Cardiac fibroblast (primary cell): ENCODE data around the gene PRPF4.
A peak's percentile ranks its signal among the peaks of the same experiment; 100 is the strongest.

Experiments
- DNase-seq, 2 donors: peaks; one replicate each; pipeline versions ENCODE4 v3.0.0 to v3.0.0-alpha.2; 2010; ENCODE audit warnings: low read depth in 2 of 2
- H3K4me3 ChIP-seq, 2 donors: replicated peaks in 1 of 2; 1 replicate in 1 of 2; 2 replicates in 1 of 2; pipeline ENCODE4 v1.5.1; 2011; ENCODE audit warnings: low read depth in 2 of 2, low read length in 2 of 2, mild to moderate bottlenecking in 2 of 2, moderate library complexity in 1 of 2
- TF ChIP-seq, protein P1 (sequence below): IDR thresholded peaks from one replicate; pipeline ENCODE4 v1.5.1; 2011; ENCODE audit warnings: low read depth, mild to moderate bottlenecking, low read length, inconsistent platforms

The PRPF4 gene

DNA sequence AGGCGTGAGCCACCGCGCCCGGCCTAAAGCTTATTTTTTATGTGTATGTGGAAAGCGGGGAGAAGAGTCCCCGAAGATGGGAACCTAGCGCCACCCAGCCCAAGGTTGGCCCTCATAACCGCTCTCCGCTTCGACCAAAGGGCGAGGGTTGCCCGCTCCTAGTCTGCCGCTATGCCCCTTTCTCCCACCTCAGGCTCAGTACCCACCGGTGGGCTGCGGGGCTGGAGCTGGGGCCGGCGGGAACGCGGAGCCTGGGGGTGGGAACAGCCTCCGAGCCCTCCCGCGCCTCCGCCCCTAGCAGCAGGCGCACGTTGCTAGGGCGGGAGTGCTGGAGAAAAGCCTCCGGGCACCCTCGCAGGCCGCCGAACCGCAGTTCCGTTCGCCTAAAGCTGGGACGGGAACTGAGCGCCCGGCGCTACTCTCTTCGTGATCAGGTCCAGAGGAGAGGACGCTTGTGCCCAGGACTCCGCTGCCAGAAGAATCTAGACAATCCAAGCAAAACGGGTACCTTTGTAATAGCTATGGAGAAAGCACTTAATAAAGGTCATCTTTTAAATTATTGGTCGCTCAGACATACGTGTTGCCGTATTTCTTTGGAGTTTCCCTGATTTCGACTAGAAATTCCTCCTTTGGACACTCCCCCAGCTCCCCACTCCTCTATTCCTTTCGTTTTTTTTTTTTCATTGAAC, 64.7 kb downstream of the PRPF4 start, which contains the start of gene WDR31:
TSS of gene WDR31 (minus strand) at position 265 of the 689 bp plus-strand sequence. CDS start 8,253 bp downstream, outside the sequence.
- DNase-seq, result peak; percentile 93 to 95

DNA sequence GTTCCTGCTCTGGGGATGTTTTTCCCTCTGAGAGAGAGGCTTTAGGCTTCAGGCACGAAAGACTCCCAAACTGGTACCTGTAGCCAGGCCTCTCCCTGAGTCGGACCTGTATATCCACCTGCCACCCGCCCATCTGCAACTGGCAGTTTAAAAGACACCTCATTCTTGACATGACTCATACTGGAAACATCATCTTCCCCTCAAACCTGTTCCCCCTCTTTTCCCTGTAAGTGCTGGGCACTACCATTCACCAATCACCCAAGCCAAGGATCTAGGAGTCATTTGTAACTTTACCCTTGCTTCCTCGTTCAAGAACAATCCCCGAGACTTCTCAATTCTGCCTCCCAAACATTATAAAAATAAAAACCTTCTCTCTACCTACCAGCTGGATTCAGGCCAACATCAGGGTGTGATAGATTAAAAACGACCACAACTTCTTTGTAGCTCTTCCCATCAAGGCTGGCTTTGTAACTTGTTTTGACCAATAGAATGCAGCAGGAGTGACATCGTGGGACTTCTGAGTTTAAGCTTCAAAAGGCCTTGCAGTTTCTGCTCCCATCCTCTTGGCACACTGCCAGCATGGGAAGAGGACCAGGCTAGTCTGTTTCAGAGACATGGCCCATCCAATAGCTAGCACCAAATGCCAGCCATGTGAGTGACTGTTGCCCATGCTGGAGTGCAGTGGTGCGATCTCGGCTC, 66.4 kb downstream of the PRPF4 start:
- no peak overlapping the region for H3K4me3 ChIP-seq
- TF ChIP-seq, protein P1, sequence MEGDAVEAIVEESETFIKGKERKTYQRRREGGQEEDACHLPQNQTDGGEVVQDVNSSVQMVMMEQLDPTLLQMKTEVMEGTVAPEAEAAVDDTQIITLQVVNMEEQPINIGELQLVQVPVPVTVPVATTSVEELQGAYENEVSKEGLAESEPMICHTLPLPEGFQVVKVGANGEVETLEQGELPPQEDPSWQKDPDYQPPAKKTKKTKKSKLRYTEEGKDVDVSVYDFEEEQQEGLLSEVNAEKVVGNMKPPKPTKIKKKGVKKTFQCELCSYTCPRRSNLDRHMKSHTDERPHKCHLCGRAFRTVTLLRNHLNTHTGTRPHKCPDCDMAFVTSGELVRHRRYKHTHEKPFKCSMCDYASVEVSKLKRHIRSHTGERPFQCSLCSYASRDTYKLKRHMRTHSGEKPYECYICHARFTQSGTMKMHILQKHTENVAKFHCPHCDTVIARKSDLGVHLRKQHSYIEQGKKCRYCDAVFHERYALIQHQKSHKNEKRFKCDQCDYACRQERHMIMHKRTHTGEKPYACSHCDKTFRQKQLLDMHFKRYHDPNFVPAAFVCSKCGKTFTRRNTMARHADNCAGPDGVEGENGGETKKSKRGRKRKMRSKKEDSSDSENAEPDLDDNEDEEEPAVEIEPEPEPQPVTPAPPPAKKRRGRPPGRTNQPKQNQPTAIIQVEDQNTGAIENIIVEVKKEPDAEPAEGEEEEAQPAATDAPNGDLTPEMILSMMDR, result no peak
- DNase-seq, result no peak

More for the DNA sequence above, 64.7 kb downstream of the PRPF4 start, which contains the start of gene WDR31:
- TF ChIP-seq, protein P1, result no peak
- peak within 1 kb of the TSS; percentile 75 to 86 for H3K4me3 ChIP-seq
